ENCODE data around the gene MFSD2B. TPM values are rescaled to one million over a fixed set of nuclear protein-coding genes. Genes with fewer than 3 reads are reported as not detected.

MFSD2B gene
- total RNA-seq, 1 donor from 2014 or later = 0.34 TPM

DNA sequence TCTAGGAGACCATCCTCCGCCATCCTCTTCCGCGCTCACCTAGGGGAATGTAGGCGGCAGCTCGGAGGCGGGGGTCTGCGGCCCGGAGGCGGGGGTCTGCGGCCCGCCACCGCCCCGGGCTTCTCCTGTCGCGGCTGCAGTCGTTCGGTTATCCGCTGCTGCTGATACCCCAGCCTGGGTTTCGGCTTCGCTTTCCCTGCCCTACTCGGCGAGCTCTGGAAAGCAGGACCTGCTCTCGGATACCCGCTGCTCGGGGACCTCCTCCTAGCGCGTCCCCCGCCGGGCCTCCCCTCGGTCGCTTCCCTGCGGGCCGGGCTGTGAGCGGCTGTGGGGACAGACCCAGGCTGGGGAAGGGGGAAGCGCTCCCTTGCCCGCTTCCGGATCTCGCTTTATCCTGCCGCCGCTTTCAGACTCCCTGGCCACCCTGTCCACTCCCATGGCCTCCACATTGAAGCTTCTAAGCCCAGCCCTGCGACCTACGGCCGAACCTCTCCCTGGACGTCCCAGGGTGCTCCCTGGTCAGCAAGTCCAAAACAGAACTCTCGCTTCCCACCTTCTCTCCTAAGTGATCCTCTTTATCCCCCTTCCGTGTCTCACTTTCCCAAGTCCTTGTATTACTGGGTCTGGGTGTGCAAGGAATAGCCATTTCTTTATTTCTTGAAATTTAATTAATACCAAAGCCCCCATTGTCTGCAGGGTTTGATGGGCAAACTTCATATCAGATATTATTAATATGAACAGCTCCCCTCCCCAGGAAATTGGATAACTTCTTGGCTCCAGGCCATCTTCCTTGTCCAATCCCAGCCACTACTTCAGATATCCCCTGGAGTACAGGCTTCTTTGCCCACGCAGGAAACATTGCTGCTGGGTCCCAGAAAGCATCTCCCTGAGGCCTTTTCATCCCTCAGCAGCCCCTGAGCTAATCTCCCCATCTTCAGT is 40.4 kb downstream of the MFSD2B start:
- no peaks in the 10 kb centered on the region for H3K36me3 ChIP-seq (ENCODE audit: insufficient read depth, low read length)
- Mint-ChIP-seq H3K4me1 (ENCODE audit: low read depth, unreplicated experiment) (peaks cover 9% of the 10 kb centered on the region), H3K36me3 (ENCODE audit: low read depth, unreplicated experiment) (peaks cover 6% of the 10 kb centered on the region), H3K27ac (ENCODE audit: unreplicated experiment) (no peak overlapping the region), H3K9me3 (ENCODE audit: unreplicated experiment) (no peaks in the 10 kb centered on the region), H3K4me3 (ENCODE audit: unreplicated experiment) (no peak overlapping the region), H3K27me3 (ENCODE audit: low read depth, unreplicated experiment) (no peaks in the 10 kb centered on the region)
- H3K4me3 ChIP-seq (ENCODE audit: insufficient read depth, low read depth, low read length) = peak overlapping the region; percentile 62
- peaks cover 13% of the 10 kb centered on the region for H3K4me1 ChIP-seq (ENCODE audit: insufficient read depth, low read length)
- peak overlapping the region; percentile 90 for H3K4me2 ChIP-seq (ENCODE audit: low read length)
- DNase-seq (ENCODE audit: low read depth) = no peak
- H4K20me1 ChIP-seq (ENCODE audit: insufficient read depth, low read length) = no peaks in the 10 kb centered on the region
- H3K9me3 ChIP-seq (ENCODE audit: insufficient read depth, low read depth, low read length) = no peaks in the 10 kb centered on the region
- peaks cover 17% of the 10 kb centered on the region for H3K79me2 ChIP-seq (ENCODE audit: insufficient read depth, low read length)
- H3K9ac ChIP-seq (ENCODE audit: low read length) = peak overlapping the region; percentile 69
- peak overlapping the region; percentile 84 for H2AFZ ChIP-seq (ENCODE audit: low read depth, low read length)
- H3K27ac ChIP-seq (ENCODE audit: low read depth, low read length) = no peak overlapping the region
- TF ChIP-seq EZH2 (IDR thresholded peaks at IDR 0.05; ENCODE audit: insufficient read depth, low read length) = no peak
- H3K27me3 ChIP-seq (ENCODE audit: insufficient read depth, low read length) = no peaks in the 10 kb centered on the region
- FAIRE-seq = no peak

DNA sequence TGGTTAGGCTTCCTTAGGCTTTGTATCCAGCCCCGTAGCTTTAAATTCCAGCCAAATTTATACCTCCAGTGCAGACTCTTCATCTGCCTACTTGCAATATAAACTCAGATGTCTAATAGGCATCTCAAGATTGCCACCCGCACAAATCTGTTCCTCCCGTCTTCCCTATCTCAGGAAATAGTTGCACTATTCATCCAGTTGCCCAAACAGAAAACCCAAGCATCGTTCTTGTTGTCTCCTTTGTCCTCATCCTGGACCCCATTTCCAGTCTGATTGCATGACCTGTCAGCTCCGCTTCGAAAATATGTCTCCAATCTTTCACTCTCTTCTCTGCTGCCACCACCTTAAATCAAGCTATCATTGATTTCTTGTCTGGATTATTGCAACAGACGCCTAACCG is 41.9 kb downstream of the MFSD2B start:
- peaks cover 3% of the 10 kb centered on the region for H3K79me2 ChIP-seq (ENCODE audit: insufficient read depth, low read length)
- peaks cover 3% of the 10 kb centered on the region for H3K4me1 Mint-ChIP-seq (ENCODE audit: low read depth, unreplicated experiment)
- H2AFZ ChIP-seq (ENCODE audit: low read depth, low read length) = no peak overlapping the region
- H3K27ac Mint-ChIP-seq (ENCODE audit: unreplicated experiment) = no peak overlapping the region
- no peaks in the 10 kb centered on the region for H3K9me3 ChIP-seq (ENCODE audit: insufficient read depth, low read depth, low read length)
- peaks cover 6% of the 10 kb centered on the region for H3K36me3 Mint-ChIP-seq (ENCODE audit: low read depth, unreplicated experiment)
- no peak overlapping the region for H3K9ac ChIP-seq (ENCODE audit: low read length)
- H3K36me3 ChIP-seq (ENCODE audit: insufficient read depth, low read length) = no peaks in the 10 kb centered on the region
- H3K4me3 Mint-ChIP-seq (ENCODE audit: unreplicated experiment) = no peak overlapping the region
- no peak for TF ChIP-seq EZH2 (IDR thresholded peaks at IDR 0.05; ENCODE audit: insufficient read depth, low read length)
- TF ChIP-seq, protein P1, sequence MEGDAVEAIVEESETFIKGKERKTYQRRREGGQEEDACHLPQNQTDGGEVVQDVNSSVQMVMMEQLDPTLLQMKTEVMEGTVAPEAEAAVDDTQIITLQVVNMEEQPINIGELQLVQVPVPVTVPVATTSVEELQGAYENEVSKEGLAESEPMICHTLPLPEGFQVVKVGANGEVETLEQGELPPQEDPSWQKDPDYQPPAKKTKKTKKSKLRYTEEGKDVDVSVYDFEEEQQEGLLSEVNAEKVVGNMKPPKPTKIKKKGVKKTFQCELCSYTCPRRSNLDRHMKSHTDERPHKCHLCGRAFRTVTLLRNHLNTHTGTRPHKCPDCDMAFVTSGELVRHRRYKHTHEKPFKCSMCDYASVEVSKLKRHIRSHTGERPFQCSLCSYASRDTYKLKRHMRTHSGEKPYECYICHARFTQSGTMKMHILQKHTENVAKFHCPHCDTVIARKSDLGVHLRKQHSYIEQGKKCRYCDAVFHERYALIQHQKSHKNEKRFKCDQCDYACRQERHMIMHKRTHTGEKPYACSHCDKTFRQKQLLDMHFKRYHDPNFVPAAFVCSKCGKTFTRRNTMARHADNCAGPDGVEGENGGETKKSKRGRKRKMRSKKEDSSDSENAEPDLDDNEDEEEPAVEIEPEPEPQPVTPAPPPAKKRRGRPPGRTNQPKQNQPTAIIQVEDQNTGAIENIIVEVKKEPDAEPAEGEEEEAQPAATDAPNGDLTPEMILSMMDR (IDR thresholded peaks at IDR 0.05; ENCODE audit: insufficient read depth, low read depth, low read length) = no peak
- H4K20me1 ChIP-seq (ENCODE audit: insufficient read depth, low read length) = no peaks in the 10 kb centered on the region
- H3K4me1 ChIP-seq (ENCODE audit: insufficient read depth, low read length) = peaks cover 7% of the 10 kb centered on the region
- no peak overlapping the region for H3K4me2 ChIP-seq (ENCODE audit: low read length)
- no peak overlapping the region for H3K4me3 ChIP-seq (ENCODE audit: insufficient read depth, low read depth, low read length)
- no peaks in the 10 kb centered on the region for H3K27me3 Mint-ChIP-seq (ENCODE audit: low read depth, unreplicated experiment)
- no peaks in the 10 kb centered on the region for H3K27me3 ChIP-seq (ENCODE audit: insufficient read depth, low read length)
- DNase-seq (ENCODE audit: low read depth) (no peak), FAIRE-seq (no peak)
- no peak overlapping the region for H3K27ac ChIP-seq (ENCODE audit: low read depth, low read length)
- H3K9me3 Mint-ChIP-seq (ENCODE audit: unreplicated experiment) = no peaks in the 10 kb centered on the region

DNA sequence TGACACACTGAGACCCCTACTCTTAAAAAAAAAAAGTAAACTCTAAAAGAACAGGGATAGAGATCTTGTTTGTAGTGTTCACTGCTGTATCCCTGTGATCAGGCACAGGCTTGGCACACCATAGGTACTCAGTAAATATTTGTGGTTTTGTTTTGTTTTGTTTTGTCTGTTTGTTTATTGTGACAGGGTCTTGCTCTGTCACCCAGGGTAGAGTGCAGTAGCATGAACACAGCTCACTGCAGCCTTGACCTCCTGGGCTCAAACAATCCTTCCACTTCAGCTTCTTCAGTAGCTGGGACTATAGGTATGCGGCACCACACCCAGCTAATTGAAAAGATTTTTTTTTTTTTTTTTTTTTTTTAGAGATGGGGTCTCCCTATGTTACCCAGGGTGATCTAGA is 43.1 kb downstream of the MFSD2B start:
- Histone ChIP-seq H2AFZ (ENCODE audit: low read depth, low read length) (no peak overlapping the region), H4K20me1 (ENCODE audit: insufficient read depth, low read length) (no peaks in the 10 kb centered on the region), H3K4me3 (ENCODE audit: insufficient read depth, low read depth, low read length) (no peak overlapping the region), H3K4me2 (ENCODE audit: low read length) (no peak overlapping the region), H3K4me1 (ENCODE audit: insufficient read depth, low read length) (peaks cover 7% of the 10 kb centered on the region), H3K27me3 (ENCODE audit: insufficient read depth, low read length) (no peaks in the 10 kb centered on the region), H3K27ac (ENCODE audit: low read depth, low read length) (no peak overlapping the region), H3K9me3 (ENCODE audit: insufficient read depth, low read depth, low read length) (no peaks in the 10 kb centered on the region), H3K79me2 (ENCODE audit: insufficient read depth, low read length) (no peaks in the 10 kb centered on the region), H3K36me3 (ENCODE audit: insufficient read depth, low read length) (no peaks in the 10 kb centered on the region), H3K9ac (ENCODE audit: low read length) (no peak overlapping the region)
- Mint-ChIP-seq H3K36me3 (ENCODE audit: low read depth, unreplicated experiment) (peaks cover 6% of the 10 kb centered on the region), H3K27ac (ENCODE audit: unreplicated experiment) (no peak overlapping the region), H3K27me3 (ENCODE audit: low read depth, unreplicated experiment) (no peaks in the 10 kb centered on the region), H3K9me3 (ENCODE audit: unreplicated experiment) (no peaks in the 10 kb centered on the region), H3K4me3 (ENCODE audit: unreplicated experiment) (no peak overlapping the region), H3K4me1 (ENCODE audit: low read depth, unreplicated experiment) (no peaks in the 10 kb centered on the region)
- no peak for DNase-seq (ENCODE audit: low read depth)
- TF ChIP-seq EZH2 (IDR thresholded peaks at IDR 0.05; ENCODE audit: insufficient read depth, low read length) = no peak
- TF ChIP-seq, protein P1 (IDR thresholded peaks at IDR 0.05; ENCODE audit: insufficient read depth, low read depth, low read length) = no peak
- FAIRE-seq = no peak
